NCI-H187 treated with DMSO at 0.1 percent for 48 hours (cell line): ENCODE results near the gene PLXNA4.

Experiments
- DNase-seq: peaks from one replicate; lab custom pipeline; 2025; lab: John Stamatoyannopoulos, UW

The PLXNA4 gene

GRCh38 chr7:132562690-132563089 is 13.6 kb downstream of the PLXNA4 start:
- DNase-seq, result no peak

GRCh38 chr7:132561763-132562162 is 14.5 kb downstream of the PLXNA4 start:
- DNase-seq, result no peak

GRCh38 chr7:132560825-132561529 is 15.3 kb downstream of the PLXNA4 start:
- no peak for DNase-seq

- no peak for DNase-seq
Observed at GRCh38 chr7:132560105-132560504, 16.2 kb downstream of the PLXNA4 start.

GRCh38 chr7:132558815-132559214 is 17.5 kb downstream of the PLXNA4 start:
- DNase-seq, result no peak

GRCh38 chr7:132557489-132558044 is 18.7 kb downstream of the PLXNA4 start:
- DNase-seq, result no peak

GRCh38 chr7:132554446-132554845 is 21.8 kb downstream of the PLXNA4 start:
- DNase-seq, result no peak

GRCh38 chr7:132553031-132553430 is 23.2 kb downstream of the PLXNA4 start:
- DNase-seq, result no peak

GRCh38 chr7:132551886-132552285 is 24.4 kb downstream of the PLXNA4 start:
- DNase-seq, result no peak

GRCh38 chr7:132551439-132551838 is 24.8 kb downstream of the PLXNA4 start:
- no peak for DNase-seq

GRCh38 chr7:132548489-132549078 is 27.7 kb downstream of the PLXNA4 start:
- DNase-seq, result no peak

- no peak for DNase-seq
Observed at GRCh38 chr7:132547821-132548220, 28.4 kb downstream of the PLXNA4 start.

- no peak for DNase-seq
Observed at GRCh38 chr7:132546366-132547127, 29.7 kb downstream of the PLXNA4 start.

GRCh38 chr7:132545756-132546155 is 30.5 kb downstream of the PLXNA4 start:
- DNase-seq, result no peak

- DNase-seq, result no peak
Observed at GRCh38 chr7:132544999-132545398, 31.3 kb downstream of the PLXNA4 start.

GRCh38 chr7:132544025-132544424 is 32.2 kb downstream of the PLXNA4 start:
- no peak for DNase-seq

GRCh38 chr7:132542895-132543294 is 33.4 kb downstream of the PLXNA4 start:
- no peak for DNase-seq

GRCh38 chr7:132541656-132542055 is 34.6 kb downstream of the PLXNA4 start:
- DNase-seq, result no peak

- DNase-seq, result no peak
Observed at GRCh38 chr7:132537456-132538145, 38.7 kb downstream of the PLXNA4 start.

GRCh38 chr7:132536654-132537395 is 39.4 kb downstream of the PLXNA4 start:
- no peak for DNase-seq

- no peak for DNase-seq
Observed at GRCh38 chr7:132533916-132534315, 42.4 kb downstream of the PLXNA4 start.

- DNase-seq, result no peak
Observed at GRCh38 chr7:132532281-132532680, 44.0 kb downstream of the PLXNA4 start.
